GM19397 (cell line): ENCODE data around the gene EN2.

ENCODE experiments used
- ATAC-seq: cut with Tn5 transposase; IDR thresholded peaks from one replicate; pipeline ENCODE4 v1.9.1; 2021; ENCODE audit warnings: mild to moderate bottlenecking, moderate library complexity; ENCODE audit not compliant: unreplicated experiment

The EN2 gene

GRCh38 chr7:155463114-155463811, 5.3 kb downstream of the EN2 start:
- no peak for ATAC-seq

- ATAC-seq = no peak
These were observed 6.3 kb downstream of the EN2 start for GRCh38 chr7:155464183-155464582.

DNA sequence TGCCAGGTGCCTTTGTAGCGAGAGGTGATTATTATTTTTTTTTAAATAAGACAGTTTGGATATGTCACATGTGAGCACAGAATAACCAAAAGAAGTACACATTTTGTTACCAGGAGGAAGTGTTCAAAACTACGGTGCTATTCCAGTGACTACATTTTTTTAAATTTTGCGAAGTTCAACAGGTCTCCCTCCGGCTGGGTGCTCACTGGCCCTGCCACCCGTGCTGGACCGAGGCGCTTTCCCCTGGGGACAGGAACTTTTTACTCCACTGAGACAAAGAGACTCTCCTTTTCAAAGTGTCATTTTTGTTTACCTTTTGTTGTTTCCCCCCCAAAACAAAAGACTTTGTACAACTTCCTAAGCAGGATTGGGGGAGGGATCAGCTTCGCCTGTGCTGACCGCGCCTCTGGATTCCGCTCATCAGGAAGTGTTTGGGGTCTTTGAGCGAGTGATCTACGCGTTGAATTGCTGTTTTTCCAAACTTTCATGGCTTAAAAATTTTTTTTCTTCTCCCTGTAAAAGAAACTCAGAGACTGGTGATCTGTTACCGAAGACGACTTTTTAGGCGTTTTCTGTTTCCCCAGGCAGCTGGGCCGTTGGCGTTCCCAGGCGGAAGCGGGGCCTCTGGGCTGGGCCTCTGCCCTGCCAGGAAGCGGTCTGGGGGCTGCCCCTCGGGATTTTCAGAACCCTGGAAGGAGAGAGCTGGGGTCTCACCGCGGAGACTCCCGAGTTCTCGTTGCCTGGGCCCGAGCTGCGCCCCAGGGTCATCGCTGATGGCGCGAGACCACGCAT, 7.2 kb downstream of the EN2 start:
- ATAC-seq = no peak

DNA sequence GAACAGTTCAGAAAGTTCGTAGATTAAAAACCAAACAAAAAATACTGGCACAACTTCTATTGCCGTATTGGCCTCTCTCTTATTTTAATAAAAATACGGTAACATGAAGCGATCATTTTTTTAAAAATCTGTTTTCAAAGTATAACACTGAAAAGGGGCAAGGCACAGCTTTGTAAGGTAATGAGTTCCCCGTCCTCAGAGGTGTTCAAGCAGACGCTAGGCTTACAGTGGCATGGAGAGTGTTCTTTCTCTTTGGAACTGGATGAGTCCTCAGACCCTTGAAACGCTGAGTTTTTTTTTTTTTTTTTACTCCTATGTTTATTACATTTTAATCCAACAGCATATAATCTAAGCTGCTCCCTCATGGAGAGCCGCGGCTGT, 7.8 kb downstream of the EN2 start:
- no peak for ATAC-seq

GRCh38 chr7:155466142-155466813, 8.3 kb downstream of the EN2 start:
- no peak for ATAC-seq

- ATAC-seq = no peak
These were observed 9.1 kb downstream of the EN2 start for GRCh38 chr7:155466814-155467733.

- ATAC-seq = no peak
These were observed 10.2 kb downstream of the EN2 start for GRCh38 chr7:155467846-155468784.

DNA sequence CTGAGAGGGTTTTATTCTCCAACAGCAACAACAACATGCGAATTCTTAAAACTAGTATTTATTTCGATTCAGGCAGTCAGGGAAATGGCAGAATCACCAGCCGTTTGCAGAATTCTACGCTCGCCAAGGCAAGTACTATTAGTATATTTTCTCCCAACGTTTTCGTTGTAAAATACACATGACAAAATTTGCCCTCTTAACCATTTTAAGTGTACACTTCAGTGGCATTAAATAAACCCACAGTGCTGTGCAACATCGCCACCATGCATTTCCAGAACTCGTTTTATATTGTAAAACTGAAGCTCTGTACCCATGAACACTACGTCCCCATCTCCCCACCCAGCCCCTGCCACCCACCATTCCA, 10.8 kb downstream of the EN2 start:
- ATAC-seq = no peak

DNA sequence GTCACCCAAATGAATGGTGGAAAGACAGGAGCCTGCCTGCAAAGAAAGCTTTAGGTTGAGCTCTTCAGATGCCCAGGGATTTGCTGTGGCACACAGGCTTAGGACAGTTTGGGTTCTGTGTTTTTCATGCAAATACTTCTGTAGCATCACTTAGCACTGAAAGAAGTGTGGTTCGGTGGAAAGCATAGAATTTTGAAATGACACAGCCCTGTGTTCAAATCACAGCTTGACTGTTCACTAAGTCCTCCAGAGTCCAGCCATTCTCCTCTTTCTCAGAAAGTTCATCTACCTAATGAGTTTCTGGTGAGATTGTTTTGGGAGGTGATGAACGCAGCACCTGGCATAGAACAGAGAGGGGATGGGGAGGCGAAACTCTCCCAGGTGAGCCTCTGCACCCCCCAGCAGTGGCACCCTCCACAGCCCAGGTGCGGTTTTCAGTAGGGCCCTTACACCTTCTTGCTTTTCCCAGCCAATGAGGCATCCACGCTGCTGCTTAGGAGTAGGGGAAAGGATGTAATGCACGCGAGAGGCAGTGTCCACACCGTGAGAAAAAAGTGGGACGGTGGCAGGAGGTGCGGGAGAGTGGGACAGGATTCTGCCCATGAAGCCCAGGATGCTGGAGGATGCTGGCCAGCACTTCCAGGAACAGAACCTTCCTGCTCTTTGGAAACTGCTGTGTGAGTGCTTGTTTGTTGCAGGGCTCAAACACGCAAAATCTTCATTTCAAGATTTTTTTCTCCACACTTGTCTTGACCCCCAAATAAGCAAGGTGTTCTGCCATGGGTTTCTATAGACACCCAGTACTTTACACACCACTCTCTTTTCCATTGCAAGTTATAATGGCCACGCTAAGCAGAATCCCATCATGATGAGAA, 11.6 kb downstream of the EN2 start:
- no peak for ATAC-seq

- no peak for ATAC-seq
These were observed 12.2 kb downstream of the EN2 start for GRCh38 chr7:155470186-155470487.

GRCh38 chr7:155470686-155471638, 13.0 kb downstream of the EN2 start:
- no peak for ATAC-seq

- no peak for ATAC-seq
These were observed 13.8 kb downstream of the EN2 start for GRCh38 chr7:155471718-155472117.

DNA sequence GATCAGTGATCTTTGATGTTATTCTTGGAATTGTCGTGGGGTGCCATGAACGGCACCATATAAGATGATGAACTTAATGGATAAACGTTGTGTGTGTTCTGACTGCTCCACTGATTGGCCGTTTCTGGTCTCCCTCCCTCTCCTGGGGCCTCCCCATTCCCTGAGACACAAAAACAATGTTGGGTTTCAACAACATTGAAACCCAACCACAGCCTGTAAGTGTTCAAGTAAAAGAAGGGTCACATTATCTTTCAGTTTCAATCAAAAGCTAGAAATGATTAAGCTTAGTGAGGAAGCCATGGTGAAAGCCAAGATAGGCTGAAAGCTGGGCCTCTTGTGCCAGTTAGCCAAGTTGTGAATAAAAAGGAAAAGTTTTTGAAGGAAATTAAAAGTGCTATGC, 19.5 kb downstream of the EN2 start:
- peak; percentile 75 for ATAC-seq

DNA sequence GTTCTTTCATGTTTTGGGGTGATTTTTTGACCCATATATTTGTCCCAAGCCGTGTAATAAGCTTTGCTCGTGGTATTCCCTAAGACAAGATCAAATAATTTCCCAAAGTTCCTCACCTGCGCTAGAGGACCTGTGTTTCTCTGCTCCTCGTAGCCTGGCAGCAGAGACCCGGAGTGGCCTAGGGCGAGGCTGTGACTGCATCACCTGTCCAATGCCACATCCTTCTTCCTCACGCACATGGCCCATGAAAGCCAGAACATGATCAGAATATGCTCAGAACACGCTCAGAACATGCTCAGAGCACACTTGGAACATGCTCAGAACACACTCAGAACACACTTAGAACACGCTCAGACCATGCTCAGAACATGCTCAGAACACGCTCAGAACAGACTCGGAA, 23.8 kb downstream of the EN2 start:
- ATAC-seq = no peak

- no peak for ATAC-seq
These were observed 24.7 kb downstream of the EN2 start for GRCh38 chr7:155482511-155483183.

GRCh38 chr7:155483245-155483644, 25.3 kb downstream of the EN2 start:
- ATAC-seq = no peak

DNA sequence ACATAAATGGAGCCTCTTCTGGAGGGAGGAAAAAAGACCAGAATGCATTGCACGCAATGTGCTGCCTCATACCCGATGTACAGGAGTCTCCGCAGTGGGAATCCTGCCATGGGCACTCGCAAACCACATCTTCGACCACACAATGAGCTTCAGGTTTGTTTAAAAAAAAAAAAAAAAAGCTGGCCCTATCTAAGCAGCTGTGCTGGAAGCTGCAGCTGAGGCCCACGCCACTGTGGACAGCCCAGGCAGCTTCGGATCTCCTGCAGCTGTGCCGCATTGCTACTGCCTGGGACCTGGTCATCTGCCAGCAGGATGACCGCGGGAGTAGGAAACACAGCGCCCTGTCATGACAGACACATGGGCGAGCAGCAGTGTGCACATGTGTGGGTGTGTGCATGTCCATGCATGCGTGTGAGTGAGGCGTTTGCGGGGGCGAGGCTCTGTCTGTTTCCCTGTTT, 26.0 kb downstream of the EN2 start:
- ATAC-seq = no peak
